Tibial nerve (tissue), 4 donors: ENCODE data around the gene DIAPH1.

Source experiments
- CTCF ChIP-seq, 5 experiments: fragments of 200-600 bp in 3 of 5; fragments of 450-650 bp in 2 of 5; sonication (generic) in 3 of 5; IDR thresholded peaks; one replicate each; pipeline ENCODE4 v1.5.1; 2016 to 2019; ENCODE audit warnings: antibody characterized with exemption in 5 of 5, mild to moderate bottlenecking in 3 of 5, moderate library complexity in 2 of 5
- EP300 ChIP-seq, 2 donors: sonication (generic); formaldehyde crosslinking; IDR thresholded peaks; one replicate each; pipeline ENCODE4 v1.6.1; 2017; ENCODE audit warnings: antibody characterized with exemption in 2 of 2, mild to moderate bottlenecking in 1 of 2
- POLR2A ChIP-seq, 2 donors: fragments of 450-650 bp; IDR thresholded peaks; one replicate each; pipeline ENCODE4 v1.6.1; 2017; ENCODE audit warnings: antibody characterized with exemption in 2 of 2, mild to moderate bottlenecking in 2 of 2, moderate library complexity in 2 of 2

DNA sequence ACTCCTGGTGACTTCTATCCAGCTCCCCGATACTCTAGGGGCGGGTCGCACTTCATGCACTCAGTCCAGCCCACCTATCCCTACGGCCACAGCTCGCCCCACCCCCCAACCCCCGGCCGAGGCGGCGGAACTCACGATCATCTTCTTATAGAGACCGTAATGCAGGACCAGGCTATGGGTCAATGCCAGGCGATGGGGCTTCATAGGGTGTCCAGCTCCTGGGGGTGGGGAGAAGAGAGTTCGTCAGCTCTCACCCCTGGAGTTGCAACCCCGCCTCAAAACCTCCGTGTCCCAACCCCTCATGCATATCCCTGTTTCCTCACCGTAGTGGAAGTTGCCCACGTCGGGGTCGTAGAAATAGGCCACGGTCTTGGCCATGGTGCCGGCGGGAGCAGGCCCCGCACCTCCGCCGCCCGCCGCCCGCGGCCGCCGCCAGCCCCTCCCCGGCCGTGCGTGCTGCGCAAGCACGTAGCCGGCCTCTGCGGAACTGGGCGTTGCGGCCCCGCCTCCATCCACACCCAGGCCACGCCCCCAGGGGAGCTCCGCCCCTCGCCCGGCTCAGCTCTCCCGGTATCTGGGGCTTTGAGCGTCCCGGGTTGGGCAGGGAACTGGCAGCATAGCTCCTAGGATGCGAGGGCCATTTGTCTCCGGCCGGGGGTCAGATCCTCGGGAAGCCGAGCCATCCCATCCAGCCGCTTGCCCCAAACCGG, 17.8 kb upstream of the DIAPH1 start, which contains the start of the genes HDAC3 and RELL2:
- TF ChIP-seq CTCF (IDR thresholded peaks at IDR 0.05), result peak in 1 of 5 experiments; percentile 21
- TF ChIP-seq POLR2A (IDR thresholded peaks at IDR 0.05), result peak; percentile 67 to 90
- TF ChIP-seq EP300 (IDR thresholded peaks at IDR 0.05), result peak in 1 of 2 donors; percentile 69
